ENCODE results near the gene DTNBP1. TPM values are rescaled to one million over a fixed set of nuclear protein-coding genes. Genes with fewer than 3 reads are reported as not detected.
A peak's percentile ranks its signal among the peaks of the same experiment; 100 is the strongest.

Gene DTNBP1
- total RNA-seq, 1 donor from 2014 or later = 27.0 TPM

DNA sequence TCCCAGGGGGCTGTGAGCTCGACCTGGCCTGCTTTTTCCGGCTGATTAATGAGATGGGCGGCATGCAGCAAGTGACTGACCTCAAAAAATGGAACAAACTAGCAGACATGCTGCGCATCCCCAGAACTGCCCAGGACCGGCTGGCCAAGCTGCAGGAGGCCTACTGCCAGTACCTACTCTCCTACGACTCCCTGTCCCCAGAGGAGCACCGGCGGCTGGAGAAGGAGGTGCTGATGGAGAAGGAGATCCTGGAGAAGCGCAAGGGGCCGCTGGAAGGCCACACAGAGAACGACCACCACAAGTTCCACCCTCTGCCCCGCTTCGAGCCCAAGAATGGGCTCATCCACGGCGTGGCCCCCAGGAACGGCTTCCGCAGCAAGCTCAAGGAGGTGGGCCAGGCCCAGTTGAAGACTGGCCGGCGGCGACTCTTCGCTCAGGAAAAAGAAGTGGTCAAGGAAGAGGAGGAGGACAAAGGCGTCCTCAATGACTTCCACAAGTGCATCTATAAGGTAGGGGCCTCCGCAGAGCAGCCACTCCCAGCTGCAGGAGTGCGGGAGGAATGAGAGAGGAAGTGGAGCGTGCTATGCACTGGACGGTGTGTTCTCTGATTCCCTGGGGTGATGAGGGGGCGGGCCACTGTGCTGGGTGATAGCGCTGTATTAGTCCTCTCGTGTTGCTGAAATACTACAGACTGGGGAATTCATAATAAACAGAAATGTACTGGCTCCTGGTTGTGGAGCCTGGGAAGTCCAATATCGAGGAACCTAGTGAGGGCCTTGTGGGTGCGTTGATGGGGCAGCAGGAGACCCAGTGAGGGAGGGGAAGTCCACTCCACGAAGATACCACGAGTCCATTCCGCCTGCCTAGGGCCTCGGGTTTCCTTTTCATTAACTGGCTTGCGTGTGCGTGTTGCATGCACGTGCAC lies 161.7 kb downstream of the DTNBP1 start:
- ATAC-seq = no peak
- no peak for DNase-seq
- intact Hi-C loops (cut with micrococcal nuclease) = loop anchor here (10.0 kb wide), 1 partner anchor 124 kb away; no protein-coding TSS in a partner anchor

DNA sequence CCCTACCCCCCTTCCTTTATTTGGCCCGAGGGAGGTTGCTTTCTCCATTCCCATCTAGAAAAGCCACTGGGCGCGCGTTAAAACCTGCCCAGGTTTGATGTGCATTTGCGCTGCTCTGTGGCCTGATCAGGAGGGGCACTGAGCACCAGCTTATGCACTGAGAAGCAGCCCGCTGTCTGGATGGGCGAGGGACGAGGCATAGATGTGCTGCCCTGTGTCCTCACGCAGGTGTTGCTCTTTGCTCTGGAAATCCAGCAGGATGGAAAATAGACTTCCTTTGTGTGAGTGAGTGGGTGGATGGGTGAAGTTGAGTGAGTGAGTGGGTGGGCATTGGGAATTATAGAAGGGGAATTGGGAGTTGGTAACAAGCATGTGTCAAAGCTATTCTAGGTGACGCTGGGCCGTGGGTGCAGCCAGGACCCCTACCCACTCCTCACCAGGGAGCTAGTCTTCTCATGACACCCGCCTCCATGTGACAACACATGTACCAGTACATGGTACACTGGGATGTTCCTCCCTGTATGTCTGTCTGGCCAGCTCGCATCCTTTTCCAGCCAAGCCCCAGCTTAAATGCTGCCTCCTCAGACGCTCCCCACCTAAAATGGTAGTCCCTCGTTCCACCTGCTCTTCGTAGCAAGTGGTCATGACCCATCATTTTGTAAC lies 162.6 kb downstream of the DTNBP1 start:
- intact Hi-C loops (cut with micrococcal nuclease) = loop anchor here (10.0 kb wide), 1 partner anchor 125 kb away; no protein-coding TSS in a partner anchor

DNA sequence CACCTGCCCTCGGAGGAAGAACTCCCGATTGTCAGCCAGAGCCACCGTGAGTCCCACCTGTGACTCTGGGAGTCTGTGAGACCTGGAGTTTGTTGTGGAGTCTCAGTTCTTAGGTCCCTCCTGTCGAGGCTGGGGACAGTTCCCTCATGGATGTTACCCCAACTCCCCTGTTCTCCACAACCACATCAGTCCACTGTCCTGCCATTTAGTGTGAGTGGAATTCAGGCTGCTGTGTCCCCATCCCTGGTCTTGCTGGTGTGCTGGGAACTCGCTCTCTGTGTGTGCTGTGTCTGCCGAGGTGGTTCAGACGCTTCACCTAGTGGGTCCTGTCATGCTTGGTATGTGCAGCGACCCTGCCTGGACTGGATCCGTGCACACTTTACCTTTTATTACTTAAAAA lies 163.2 kb downstream of the DTNBP1 start:
- DNase-seq = no peak
- no peak for ATAC-seq
- intact Hi-C loops (cut with micrococcal nuclease) = no loop called here

More for the DNA sequence above, 162.6 kb downstream of the DTNBP1 start:
- ATAC-seq (no peak), DNase-seq (no peak)

DNA sequence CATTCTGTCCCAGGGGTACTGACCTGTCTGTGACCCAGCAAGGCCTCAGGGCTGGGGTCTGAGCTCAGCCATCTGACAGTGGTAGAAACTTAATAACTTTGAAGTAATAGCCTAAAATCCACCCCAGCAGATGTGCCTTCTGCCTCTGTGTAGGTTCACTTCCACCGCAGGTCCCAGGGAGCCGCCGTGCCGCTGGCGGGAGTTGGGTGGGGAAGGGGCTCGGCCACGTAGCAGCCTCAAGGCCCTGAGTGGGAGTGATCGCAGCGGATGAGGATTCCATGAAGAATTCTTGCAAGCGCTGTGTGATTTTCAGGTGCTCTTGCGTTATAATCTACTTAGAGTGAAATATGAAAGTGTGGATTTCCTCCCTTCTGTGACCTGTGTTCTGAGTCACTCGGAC lies 163.7 kb downstream of the DTNBP1 start:
- intact Hi-C loops (cut with micrococcal nuclease) = no loop called here
- ATAC-seq = no peak
- DNase-seq = no peak

DNA sequence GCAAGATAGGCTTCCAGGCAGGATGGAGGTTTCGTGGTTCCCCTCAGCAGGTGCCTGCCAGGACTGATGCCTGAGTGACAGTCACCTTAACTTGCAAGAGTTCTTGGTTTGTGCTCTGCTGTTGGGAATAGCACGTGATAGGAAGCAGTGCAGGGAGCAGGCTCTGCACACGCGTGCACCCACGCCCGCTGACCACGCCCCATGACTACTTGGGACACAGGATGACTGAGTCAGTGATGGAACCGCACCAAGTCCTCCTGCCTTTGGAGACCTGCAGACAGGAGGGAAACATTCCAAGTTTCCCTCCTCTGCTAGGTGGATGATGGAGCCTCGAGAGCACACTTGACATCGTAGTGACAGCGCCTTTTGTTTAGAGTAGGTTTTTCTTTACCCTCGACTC lies 164.2 kb downstream of the DTNBP1 start:
- ATAC-seq (no peak), DNase-seq (no peak)
- intact Hi-C loops (cut with micrococcal nuclease) = no loop called here

DNA sequence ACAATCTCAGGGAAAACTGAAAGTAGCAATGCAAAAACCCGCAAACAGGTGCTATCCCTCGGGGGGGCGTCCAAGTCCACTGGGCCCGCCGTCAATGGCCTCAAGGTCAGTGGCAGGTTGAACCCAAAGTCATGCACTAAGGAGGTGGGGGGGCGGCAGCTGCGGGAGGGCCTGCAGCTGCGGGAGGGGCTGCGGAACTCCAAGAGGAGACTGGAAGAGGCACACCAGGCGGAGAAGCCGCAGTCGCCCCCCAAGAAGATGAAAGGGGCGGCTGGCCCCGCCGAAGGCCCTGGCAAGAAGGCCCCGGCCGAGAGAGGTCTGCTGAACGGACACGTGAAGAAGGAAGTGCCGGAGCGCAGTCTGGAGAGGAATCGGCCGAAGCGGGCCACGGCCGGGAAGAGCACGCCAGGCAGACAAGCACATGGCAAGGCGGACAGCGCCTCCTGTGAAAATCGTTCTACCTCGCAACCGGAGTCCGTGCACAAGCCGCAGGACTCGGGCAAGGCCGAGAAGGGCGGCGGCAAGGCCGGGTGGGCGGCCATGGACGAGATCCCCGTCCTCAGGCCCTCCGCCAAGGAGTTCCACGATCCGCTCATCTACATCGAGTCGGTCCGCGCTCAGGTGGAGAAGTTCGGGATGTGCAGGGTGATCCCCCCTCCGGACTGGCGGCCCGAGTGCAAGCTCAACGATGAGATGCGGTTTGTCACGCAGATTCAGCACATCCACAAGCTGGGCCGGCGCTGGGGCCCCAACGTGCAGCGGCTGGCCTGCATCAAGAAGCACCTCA lies 166.3 kb downstream of the DTNBP1 start:
- ATAC-seq (no peak), DNase-seq (no peak)
- intact Hi-C loops (cut with micrococcal nuclease) = no loop called here

DNA sequence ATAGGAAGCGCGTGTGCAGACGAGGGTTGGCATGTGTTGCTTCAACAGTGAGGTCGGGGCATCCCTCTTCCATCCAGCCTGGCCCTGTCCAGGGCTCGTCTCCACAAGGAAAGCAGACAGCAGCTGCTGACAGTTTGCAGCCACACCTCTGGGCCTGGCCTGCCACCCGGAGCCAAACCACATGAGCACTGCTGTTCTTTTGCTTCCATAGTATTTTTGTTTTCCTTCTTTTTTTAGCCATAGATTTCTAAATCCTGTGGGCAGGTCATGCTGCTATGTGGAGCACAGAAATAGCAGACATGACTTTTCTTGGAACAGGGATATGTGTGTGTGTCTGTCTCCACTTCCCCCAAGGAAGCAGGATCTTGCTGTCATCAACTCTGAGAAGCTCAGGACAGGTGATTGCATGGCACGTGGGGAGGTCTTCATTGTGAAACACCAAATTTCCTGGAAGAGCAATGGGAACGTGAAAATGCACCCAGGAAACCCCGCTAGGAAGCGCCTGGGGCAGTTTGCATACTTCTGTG lies 167.4 kb downstream of the DTNBP1 start:
- ATAC-seq = peak; percentile 92
- intact Hi-C loops (cut with micrococcal nuclease) = no loop called here
- peak; percentile 85 for DNase-seq

DNA sequence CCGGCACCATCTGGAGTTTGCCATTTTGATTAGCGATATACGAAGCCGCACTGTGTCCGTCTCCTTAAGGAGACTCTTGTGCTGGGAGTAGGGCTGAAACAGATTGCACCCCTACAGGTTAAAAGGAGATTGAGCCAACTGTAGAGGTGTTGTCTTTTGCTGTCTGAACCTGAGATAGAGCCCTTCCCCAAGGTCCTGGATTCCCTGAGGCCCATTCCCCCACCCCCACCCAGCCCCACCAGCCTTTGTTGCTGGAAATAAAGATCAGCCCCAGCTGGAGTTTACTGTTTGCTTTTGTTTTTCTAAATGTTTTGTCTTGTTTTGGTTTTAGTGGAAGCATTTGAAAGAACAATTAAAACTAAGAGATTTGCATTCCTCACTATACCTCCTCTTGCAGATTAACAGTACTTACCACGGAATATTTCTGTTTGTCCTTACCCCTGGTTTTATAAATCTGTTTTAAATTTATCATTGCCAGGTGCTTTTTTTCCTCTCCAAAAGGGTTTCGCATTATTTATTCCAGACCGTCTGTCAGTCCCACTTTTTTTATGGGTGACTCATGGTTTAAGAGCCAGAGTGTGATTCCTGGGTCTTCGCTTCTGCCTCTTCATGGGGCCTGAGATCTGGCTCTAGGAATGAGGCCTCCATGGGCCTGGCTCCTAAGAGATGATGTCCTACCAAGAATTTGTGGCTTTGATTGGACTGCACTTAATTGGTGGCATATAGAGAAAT lies 169.2 kb downstream of the DTNBP1 start:
- DNase-seq (no peak), ATAC-seq (no peak)
- intact Hi-C loops (cut with micrococcal nuclease) = no loop called here

DNA sequence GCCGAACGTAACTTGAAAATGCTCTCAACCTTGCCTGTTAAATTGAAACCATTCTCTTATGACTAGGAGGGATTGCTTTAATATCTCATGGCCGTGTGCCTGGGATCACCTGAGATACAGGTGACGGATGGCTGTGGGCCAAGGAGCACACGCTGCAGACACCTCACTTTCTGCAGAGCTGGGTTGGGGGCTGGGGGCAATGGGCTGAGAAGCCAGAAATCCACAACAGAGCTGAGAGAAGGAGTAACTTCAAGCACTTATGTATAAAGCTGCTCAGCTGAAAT lies 170.9 kb downstream of the DTNBP1 start:
- ATAC-seq (no peak), DNase-seq (no peak)
- intact Hi-C loops (cut with micrococcal nuclease) = no loop called here

DNA sequence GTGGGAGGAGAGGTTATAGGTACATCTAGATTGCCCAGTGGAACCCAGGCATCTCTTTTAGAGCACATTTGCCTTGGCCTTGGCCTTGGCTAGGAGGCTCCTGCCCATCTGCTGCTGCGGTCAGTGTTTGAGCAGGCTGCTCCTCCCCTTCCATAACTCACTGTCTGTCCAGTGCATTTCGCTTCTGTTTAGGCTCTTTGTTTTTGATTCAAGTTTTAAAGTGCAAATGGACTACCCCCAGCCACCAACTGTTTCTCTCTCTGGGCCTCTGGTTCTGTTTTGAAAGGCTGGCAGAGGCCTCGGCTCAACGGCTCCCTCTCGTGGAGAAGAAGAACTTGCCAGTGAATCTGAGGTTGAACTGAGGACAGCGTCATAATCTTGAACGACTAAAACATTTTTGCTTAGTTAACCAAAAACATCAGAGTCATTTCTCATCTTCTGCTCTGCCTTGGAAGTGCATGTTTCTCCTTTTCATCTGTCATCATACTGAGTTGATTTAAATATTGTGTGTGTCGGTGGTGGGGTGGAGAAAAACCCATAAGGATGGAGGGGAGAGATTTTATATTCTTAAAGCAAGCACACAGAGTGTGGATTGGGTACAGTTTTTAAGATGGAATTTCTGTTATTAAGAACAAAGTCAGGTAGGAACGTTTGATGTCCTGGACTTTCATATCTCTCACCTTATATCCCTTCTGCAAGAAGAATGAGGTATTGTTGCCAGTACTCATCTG lies 171.4 kb downstream of the DTNBP1 start:
- DNase-seq (peak; percentile 76), ATAC-seq (peak; percentile 61)
- intact Hi-C loops (cut with micrococcal nuclease) = no loop called here

DNA sequence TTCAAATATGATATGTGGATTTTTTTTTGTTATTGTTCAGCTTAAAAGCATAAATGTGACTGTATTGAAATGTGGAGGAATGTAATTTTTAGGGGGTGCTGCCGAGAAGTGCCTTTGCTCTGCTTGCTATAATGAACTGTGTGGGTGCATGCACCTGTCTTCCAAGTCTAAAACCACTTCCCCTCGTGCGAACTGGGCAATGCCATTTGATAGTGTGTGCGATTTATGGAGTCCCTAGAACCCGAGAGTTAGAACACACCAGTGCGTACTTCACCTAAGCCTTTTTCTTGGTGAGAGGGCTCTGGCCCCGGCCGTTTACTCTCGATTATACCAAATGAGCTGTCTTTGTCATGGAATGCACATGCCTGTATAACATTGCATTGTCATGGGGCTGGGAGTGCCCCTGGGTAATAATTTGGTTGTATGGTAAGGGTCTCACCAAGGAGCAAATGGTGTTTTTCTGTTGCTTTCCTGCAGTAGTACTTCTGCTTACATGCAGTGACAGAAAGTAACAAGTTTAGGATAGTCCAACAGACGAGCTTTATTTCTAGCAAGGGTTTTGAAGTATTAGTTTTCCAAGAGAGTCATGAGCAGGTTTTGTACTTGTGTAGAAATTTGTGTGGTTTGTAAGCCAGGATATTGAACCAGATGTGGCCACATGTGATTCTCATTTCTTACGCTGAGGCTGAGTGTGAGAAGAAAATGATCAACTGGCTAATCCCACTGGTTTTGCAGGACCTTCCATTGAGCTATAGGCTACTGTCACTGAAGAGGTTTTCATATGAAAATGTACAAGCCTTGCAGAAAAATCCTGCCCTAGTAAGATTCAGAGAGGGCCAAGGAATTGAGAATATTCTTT lies 172.4 kb downstream of the DTNBP1 start:
- intact Hi-C loops (cut with micrococcal nuclease) = no loop called here
- ATAC-seq (no peak), DNase-seq (no peak)

DNA sequence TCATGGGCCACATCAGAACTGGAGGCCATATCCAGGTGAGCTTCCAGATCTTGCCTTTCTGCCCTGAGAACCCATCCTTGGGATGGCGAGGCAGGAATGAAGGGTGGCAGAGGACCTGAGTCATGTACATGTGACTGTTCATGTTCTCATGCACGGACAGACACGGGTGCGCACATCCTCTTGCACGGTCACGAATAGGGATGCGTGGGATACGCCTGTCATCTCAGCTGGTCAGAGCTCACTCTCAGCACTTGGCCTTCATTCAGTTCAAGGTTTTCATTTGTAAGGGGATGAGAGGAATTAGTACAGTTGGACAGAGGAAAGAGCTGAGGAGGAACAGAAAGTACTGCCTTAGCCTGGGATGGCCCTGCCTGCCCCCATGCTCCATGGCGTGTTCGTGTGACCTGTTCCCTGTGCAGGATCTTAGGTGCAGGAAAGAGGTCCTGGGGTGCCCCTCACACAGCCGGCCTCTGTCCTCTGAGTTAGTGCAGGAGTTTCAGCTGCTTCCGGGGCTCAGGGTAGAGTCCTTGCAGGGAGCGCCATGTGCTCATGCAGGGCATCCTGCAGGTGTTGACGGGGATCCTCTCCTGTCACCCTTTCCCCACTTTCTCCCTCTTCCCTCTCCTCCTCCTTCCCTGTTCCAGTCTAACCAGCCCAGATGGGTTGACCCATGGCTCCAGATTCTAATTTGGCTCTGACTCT lies 173.4 kb downstream of the DTNBP1 start:
- intact Hi-C loops (cut with micrococcal nuclease) = no loop called here

DNA sequence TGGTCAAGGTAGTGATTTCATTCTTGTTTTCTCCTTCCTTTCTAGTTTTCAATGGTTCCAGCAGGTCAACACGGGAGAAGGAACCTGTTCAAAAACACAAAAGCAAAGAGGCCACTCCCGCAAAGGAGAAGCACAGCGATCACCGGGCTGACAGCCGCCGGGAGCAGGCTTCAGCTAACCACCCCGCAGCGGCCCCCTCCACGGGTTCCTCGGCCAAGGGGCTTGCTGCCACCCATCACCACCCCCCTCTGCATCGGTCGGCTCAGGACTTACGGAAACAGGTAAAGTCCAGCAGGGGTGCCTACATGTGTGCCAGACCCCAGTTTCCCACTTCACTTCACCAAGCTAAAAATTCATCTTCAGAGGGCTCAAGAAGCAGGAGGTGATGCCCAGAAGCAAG lies 175.6 kb downstream of the DTNBP1 start:
- DNase-seq (no peak), ATAC-seq (no peak)
- intact Hi-C loops (cut with micrococcal nuclease) = no loop called here

More for the DNA sequence above, 173.4 kb downstream of the DTNBP1 start:
- DNase-seq = no peak
- no peak for ATAC-seq

DNA sequence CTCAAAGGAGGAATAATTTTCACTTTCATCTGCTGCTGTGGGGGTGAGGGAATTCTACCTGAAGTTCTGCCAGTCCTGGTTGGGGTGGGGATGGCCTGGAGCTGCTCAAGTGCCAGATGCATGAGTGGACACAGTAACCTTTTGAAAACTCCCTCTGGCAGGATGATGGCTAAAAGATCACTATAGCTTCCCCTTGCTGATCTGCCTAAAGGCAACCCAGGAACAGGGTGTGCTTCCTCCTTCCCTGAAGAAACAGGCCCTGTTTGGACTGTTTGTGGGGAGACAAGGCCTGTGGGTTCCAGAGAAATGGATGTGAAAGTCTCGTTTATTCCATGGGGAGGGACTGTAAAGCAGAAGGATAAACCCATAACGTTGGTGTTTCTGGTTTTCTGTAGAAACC lies 176.9 kb downstream of the DTNBP1 start:
- DNase-seq (no peak), ATAC-seq (no peak)
- intact Hi-C loops (cut with micrococcal nuclease) = no loop called here

DNA sequence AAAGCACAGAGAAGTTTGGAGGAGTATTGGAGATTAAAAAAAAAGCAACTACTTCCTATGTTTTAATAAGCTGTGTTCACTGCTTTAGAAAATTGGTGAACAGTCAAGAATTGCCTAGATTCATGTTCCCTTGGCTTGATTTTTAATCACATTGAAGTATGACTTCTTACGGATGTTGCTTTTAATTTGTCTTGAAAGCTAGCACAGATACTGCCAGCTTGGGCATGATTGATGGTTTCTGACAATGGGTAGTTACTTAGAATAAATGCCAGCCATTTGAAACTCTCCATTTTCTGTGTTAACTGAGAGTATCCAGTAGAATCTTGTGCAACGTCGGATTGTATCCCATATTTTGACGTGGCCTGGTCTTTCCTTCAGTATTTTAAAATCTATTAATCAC lies 178.0 kb downstream of the DTNBP1 start:
- ATAC-seq = no peak
- DNase-seq = no peak
- intact Hi-C loops (cut with micrococcal nuclease) = no loop called here

DNA sequence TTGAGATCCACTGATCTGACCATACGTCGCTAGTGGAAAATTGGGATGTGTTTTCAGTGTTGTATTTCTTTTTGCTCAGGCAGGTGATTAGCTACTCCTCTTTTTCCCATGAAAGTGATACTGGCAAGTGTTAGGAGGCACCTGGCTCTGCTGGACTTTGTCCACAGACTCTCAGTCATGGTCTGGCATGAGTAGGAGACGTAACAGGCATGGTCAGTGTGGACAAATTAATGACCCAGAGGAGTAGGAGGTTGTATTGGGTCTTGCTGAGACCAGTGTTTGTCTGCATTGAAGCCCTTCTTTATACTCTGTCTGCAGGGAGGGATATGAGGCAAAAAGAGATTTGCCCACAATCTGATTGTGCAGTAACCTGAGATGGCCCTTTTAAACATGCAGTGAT lies 178.7 kb downstream of the DTNBP1 start:
- no peak for ATAC-seq
- no peak for DNase-seq
- intact Hi-C loops (cut with micrococcal nuclease) = no loop called here

DNA sequence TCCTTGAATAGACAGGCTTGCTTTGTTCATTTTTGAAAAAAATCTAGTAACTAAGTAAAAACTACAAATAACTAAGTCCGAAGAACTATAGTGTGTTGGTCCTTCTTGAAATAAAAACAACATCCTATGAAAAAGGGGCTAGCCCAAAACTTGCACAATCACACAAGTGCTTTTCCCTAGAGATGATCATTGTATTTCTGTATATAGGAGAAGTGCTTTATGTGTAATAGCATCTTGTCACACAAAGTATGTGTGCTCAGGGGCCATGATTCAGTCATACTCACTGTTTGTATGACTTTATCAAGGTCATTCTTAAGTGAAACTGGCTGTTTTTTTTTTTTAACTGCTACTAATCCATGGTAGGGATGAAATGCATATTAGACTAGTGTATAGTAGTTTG lies 179.8 kb downstream of the DTNBP1 start:
- ATAC-seq = no peak
- no peak for DNase-seq
- intact Hi-C loops (cut with micrococcal nuclease) = no loop called here
